AG10803 (cell line): ENCODE data around the gene FGD2.

Source experiments
- DNase-seq: peaks from one replicate; pipeline ENCODE4 v3.0.0; 2010; ENCODE audit warnings: low read depth
- H3K4me3 ChIP-seq: 2 replicates; pipeline ENCODE4 v1.5.1; 2011; ENCODE audit warnings: mild to moderate bottlenecking, low read length, control low read depth
- TF ChIP-seq, protein P1 (sequence below): conservative IDR thresholded peaks from 2 replicates; pipeline ENCODE4 v1.5.1; 2011; ENCODE audit warnings: mild to moderate bottlenecking, low read length, control low read depth, inconsistent platforms

Gene FGD2

DNA sequence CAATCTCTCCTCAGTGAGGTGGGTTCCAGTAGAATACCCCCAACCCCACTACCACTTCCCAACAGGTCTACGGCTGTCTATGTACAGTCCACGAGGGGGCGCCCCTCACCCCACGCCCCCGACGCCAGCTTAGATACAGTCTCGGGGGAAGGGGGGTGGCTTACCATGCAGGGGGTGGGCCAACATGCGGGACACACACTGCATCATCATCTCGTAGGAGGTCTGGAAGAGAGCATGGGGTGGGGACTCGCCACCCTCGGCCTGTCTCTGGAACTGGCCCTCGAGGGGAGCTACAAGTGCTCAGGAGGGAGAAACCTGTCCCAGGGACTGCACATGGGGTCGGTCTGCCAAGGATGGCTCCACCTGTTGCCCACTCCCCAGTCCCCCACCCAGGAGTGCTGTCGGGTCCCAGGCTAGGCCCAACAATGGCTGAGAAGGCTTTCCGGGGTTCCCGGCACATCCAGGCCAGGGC is 27.9 kb upstream of the FGD2 start:
- TF ChIP-seq, protein P1, sequence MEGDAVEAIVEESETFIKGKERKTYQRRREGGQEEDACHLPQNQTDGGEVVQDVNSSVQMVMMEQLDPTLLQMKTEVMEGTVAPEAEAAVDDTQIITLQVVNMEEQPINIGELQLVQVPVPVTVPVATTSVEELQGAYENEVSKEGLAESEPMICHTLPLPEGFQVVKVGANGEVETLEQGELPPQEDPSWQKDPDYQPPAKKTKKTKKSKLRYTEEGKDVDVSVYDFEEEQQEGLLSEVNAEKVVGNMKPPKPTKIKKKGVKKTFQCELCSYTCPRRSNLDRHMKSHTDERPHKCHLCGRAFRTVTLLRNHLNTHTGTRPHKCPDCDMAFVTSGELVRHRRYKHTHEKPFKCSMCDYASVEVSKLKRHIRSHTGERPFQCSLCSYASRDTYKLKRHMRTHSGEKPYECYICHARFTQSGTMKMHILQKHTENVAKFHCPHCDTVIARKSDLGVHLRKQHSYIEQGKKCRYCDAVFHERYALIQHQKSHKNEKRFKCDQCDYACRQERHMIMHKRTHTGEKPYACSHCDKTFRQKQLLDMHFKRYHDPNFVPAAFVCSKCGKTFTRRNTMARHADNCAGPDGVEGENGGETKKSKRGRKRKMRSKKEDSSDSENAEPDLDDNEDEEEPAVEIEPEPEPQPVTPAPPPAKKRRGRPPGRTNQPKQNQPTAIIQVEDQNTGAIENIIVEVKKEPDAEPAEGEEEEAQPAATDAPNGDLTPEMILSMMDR: peak; percentile 34
- DNase-seq: no peak
- no peak overlapping the region for H3K4me3 ChIP-seq

DNA sequence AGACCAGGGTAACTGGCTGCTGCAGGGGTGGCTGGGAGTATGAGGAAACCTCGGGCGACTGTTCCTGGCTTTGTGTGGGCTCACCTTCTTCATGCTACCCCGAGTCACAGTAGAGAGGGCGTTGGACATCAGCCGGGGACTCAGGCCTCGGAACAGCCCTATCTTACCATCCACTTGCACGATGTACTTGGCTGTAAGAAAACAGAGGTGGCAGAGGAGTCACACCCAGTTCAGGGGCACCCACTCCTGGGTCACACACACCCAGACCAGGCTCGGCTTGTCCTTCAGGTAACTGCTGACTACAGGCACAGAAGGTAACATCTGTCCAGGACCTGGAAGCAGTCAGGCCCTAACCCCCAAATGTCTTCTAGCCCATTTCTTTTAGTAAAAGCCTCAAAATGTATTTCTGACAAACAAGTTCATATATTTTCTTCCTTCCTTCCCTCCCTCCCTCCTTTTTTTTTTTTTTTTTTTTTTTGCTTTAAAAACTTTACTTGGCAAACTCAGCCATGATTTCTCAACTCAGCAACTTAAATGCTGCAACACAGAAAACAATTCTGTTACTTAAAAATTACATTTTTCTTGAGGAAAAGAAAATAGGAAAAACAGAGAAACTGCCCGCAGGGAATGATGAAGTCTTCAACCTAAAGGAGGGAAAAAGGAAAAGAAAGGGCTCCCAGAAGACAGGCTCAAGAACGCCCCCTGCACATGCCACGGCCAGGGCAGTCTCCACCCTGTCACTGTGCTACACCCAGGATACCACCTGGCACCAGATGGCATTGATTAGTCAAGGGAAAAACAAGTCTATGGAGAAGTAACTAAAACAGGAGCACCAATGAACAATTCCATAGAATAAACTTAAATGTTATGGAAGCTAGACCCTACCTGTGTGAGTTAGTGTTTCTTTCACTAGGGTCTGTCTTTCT is 26.8 kb upstream of the FGD2 start:
- TF ChIP-seq, protein P1: no peak
- DNase-seq: peak; percentile 27
- H3K4me3 ChIP-seq: no peak overlapping the region

DNA sequence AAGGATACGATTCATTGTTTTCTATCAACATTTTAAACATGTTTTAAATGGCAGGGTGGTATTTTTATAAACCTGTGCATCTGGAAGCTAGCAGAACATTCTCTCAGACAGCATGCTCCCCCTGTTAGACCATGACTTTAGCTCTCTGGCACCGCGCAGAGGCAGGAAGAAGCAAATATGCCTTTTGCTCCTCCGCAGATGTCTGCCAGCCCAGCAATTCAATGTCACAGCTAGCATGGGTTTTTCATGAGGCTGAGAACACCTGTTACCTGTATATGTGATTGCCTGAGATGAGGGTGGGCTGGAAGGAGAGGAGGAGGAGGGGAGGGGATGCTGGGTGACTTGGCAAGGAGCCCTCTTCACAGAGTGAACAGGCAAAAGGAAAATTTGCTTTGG is 26.1 kb upstream of the FGD2 start:
- peak; percentile 73 for DNase-seq

DNA sequence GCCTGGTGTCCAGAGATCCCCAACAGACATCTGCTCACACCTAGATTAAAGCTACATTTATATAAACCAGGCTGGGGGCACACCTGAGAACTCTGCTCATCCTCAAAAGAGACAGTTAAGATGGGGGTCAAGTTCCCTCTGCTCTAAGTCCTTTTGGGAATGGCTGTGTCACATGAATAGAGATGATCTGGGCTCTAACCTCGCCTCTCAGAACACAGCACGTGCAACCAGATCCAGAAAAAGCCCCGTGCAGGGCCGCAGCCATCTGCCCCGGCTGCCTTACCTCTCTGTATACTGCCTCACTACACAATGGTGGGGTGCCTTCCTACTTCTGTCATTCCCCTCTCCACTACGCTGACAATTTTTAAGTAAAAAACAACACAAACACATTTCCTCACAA is 25.3 kb upstream of the FGD2 start:
- H3K4me3 ChIP-seq: no peak overlapping the region
- TF ChIP-seq, protein P1: no peak
- no peak for DNase-seq

More for the DNA sequence above, 26.1 kb upstream of the FGD2 start:
- no peak overlapping the region for H3K4me3 ChIP-seq
- TF ChIP-seq, protein P1: peak; percentile 92

DNA sequence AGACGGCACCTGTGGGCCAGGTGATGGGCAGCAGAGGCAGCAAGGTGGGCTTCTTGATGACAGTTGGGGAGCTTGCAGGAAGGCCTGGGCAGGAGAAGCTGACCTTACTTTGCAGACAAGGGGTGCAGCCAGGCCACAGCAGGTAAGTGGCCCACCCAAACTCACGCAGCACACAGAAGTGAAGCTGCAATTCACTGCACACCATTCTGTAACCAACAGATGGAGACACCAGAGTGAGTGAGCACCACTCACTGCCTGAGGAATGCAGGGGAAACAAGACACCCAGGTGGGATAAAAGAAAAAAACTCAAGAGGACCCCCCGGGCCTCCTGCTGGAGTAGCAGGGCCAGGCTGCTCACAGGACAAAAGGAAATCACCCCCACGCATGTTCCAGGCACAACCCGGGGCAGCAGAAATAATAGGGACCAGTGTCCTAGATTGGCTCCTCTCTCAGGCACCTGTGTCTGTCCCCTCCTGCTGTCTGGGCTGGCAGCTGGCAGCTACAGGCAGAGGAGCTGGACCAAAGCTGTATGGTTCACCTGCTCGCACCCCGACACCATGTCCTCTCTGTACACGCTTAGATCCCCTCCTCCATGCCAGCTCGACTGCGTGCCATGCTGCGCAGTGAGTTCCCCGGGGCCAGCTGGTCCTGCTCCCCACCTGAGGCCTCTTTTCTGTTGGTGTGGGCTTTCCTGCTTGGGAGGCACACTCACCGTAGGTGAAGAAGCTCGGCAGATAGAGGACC is 24.4 kb upstream of the FGD2 start:
- no peak for DNase-seq
- no peak overlapping the region for H3K4me3 ChIP-seq
- TF ChIP-seq, protein P1: 0 out of 2 replicates have a peak, but pooled peaks have one; percentile 19

DNA sequence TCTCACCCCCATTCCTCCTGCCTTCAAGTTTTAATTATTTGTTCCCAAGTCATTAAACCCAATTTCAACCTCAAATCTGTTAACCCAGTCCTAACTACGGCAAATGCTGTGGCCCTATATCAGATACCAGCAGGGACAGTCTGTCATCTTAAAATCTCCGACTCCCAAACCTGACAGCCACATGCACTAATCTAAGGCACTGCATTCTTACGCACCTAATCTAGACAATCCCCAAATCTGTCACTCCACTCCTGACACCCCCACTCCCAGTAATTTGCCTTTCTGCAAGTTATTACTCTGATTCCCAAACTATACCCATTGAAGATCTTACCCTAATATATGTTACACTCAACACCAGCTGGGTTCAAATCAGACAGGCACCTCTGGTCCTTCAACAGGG is 21.9 kb upstream of the FGD2 start:
- no peak for DNase-seq
- H3K4me3 ChIP-seq: peak overlapping the region; percentile 99
- TF ChIP-seq, protein P1: no peak
